Neuronal stem cell (in vitro differentiated cells): Measurements from ENCODE around the gene ADAP2.
A peak's percentile ranks its signal among the peaks of the same experiment; 100 is the strongest.

Source experiments
- DNase-seq: peaks from one replicate; pipeline ENCODE4 v3.0.0-alpha.2; 2013; ENCODE audit warnings: low spot score
- H2AFZ ChIP-seq: one replicate; pipeline ENCODE4 v1.6.1; 2013; ENCODE audit warnings: mild to moderate bottlenecking, low read length, inconsistent platforms
- H2AK5ac ChIP-seq: 2 replicates; pipeline ENCODE4 v1.6.1; 2013; ENCODE audit warnings: low read depth, mild to moderate bottlenecking, inconsistent platforms, low read length, moderate library complexity, mixed read lengths
- H2BK120ac ChIP-seq: 2 replicates; pipeline ENCODE4 v1.6.1; 2013; ENCODE audit warnings: low read depth, mild to moderate bottlenecking, inconsistent platforms, low read length, moderate library complexity, mixed read lengths
- H2BK12ac ChIP-seq: one replicate; pipeline ENCODE4 v1.6.1; 2013; ENCODE audit warnings: low read length, inconsistent platforms
- H2BK15ac ChIP-seq: 2 replicates; pipeline ENCODE4 v1.6.1; 2013; ENCODE audit warnings: mild to moderate bottlenecking, low read length, inconsistent platforms, mixed read lengths
- H2BK5ac ChIP-seq: one replicate; pipeline ENCODE4 v1.6.1; 2013; ENCODE audit warnings: inconsistent platforms, mild to moderate bottlenecking, low read length, moderate library complexity
- H3K14ac ChIP-seq: one replicate; pipeline ENCODE4 v1.6.1; 2013; ENCODE audit warnings: low read length, inconsistent platforms
- H3K18ac ChIP-seq: 2 replicates; pipeline ENCODE4 v1.6.1; 2013; ENCODE audit warnings: low read length, inconsistent platforms
- H3K23ac ChIP-seq: 2 replicates; pipeline ENCODE4 v1.6.1; 2013; ENCODE audit warnings: low read depth, mild to moderate bottlenecking, mixed read lengths, low read length, inconsistent platforms; ENCODE audit not compliant: poor library complexity
- H3K27ac ChIP-seq: replicated peaks from 3 replicates; pipeline ENCODE4 v1.5.1; 2013; ENCODE audit warnings: low read length, inconsistent platforms
- H3K27me3 ChIP-seq, 3 experiments: 2 replicates each; pipeline ENCODE4 v1.6.1; 2013; ENCODE audit warnings: low read length in 3 of 3, mild to moderate bottlenecking in 2 of 3, inconsistent platforms in 1 of 3, low read depth in 1 of 3, mixed read lengths in 1 of 3, moderate library complexity in 1 of 3; ENCODE audit not compliant: control insufficient read depth in 3 of 3, insufficient read depth in 3 of 3
- H3K36me3 ChIP-seq, 2 donors: replicated peaks in 1 of 2; 2 replicates each; pipeline ENCODE4 v1.6.1; 2013; ENCODE audit warnings: low read length in 2 of 2; ENCODE audit not compliant: control insufficient read depth in 2 of 2, insufficient read depth in 2 of 2
- H3K4ac ChIP-seq: 2 replicates; pipeline ENCODE4 v1.6.1; 2013; ENCODE audit warnings: inconsistent platforms, mild to moderate bottlenecking, low read length, moderate library complexity
- H3K4me1 ChIP-seq, 2 donors: 1 replicate in 1 of 2; 2 replicates in 1 of 2; pipeline ENCODE4 v1.6.1; 2013; ENCODE audit warnings: low read length in 2 of 2, low read depth in 1 of 2; ENCODE audit not compliant: control insufficient read depth in 2 of 2, insufficient read depth in 1 of 2
- H3K4me2 ChIP-seq: one replicate; pipeline ENCODE4 v1.6.1; 2013; ENCODE audit warnings: mild to moderate bottlenecking, low read length, inconsistent platforms; ENCODE audit not compliant: insufficient read depth, poor library complexity, severe bottlenecking
- H3K4me3 ChIP-seq, 2 donors: 2 replicates each; pipeline ENCODE4 v1.5.1; 2013; ENCODE audit warnings: low read length in 2 of 2, mild to moderate bottlenecking in 2 of 2, inconsistent platforms in 1 of 2, moderate library complexity in 1 of 2
- H3K79me1 ChIP-seq: one replicate; pipeline ENCODE4 v1.6.1; 2013; ENCODE audit warnings: low read depth, mild to moderate bottlenecking, inconsistent platforms, low read length, moderate library complexity
- H3K9ac ChIP-seq: one replicate; pipeline ENCODE4 v1.6.1; 2013; ENCODE audit warnings: mild to moderate bottlenecking, low read depth, low read length, inconsistent platforms; ENCODE audit not compliant: poor library complexity
- H3K9me3 ChIP-seq, 2 donors: replicated peaks in 1 of 2; 2 replicates each; pipeline versions ENCODE3 to v1.6.1; 2013; ENCODE audit warnings: low read length in 2 of 2, mild to moderate bottlenecking in 2 of 2, inconsistent platforms in 1 of 2, low read depth in 1 of 2, mixed read lengths in 1 of 2, moderate library complexity in 1 of 2; ENCODE audit not compliant: control insufficient read depth in 2 of 2, insufficient read depth in 1 of 2
- H4K8ac ChIP-seq: one replicate; pipeline ENCODE4 v1.6.1; 2013; ENCODE audit warnings: low read depth, mild to moderate bottlenecking, inconsistent platforms, low read length, moderate library complexity
- H4K91ac ChIP-seq: one replicate; pipeline ENCODE4 v1.6.1; 2013; ENCODE audit warnings: low read length, low read depth, mild to moderate bottlenecking, inconsistent platforms; ENCODE audit not compliant: poor library complexity
- WGBS, 2 donors: extraction: QIAGEN DNeasy Blood & Tissue Kit; methylation state at CpG; one replicate each; pipeline ENCODE4 v1.1.7; 2013; ENCODE audit warnings: missing lambda C conversion rate in 2 of 2, mixed read lengths in 1 of 2; ENCODE audit not compliant: insufficient read length in 2 of 2, insufficient replicate concordance in 1 of 2; ENCODE audit errors: extremely low coverage in 2 of 2; 5-methylcytosine and 5-hydroxymethylcytosine counted together

ADAP2 gene

DNA sequence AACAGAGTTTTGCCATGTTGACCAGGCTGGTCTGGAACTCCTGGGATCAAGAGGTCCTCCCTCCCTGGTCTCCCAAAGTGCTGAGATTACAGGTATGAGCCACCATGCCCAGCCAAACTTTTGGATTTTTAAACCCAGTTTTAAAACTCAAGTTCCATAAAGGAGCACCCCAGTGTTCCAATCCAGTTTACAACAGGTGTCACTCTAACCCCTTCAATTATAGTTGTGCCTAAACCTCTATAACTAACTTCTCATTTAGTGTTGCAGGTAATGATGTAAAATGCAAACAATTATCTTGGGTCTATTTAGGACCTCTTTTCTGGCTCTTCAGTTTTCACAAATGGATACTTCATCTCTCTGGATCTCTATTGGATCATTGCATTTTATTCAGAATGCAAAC is 7.8 kb upstream of the ADAP2 start:
- no peak overlapping the region for H2BK12ac ChIP-seq
- no peak overlapping the region for H2AFZ ChIP-seq
- no peak overlapping the region for H3K4me2 ChIP-seq
- H3K14ac ChIP-seq, result no peak overlapping the region
- no peaks in the 10 kb centered on the region for H3K36me3 ChIP-seq
- no peaks in the 10 kb centered on the region for H3K9me3 ChIP-seq
- H3K9ac ChIP-seq, result no peak overlapping the region
- H2BK120ac ChIP-seq, result no peak overlapping the region
- H2BK15ac ChIP-seq, result no peak overlapping the region
- H4K8ac ChIP-seq, result no peak overlapping the region
- no peak overlapping the region for H3K18ac ChIP-seq
- DNase-seq, result no peak
- H3K4me3 ChIP-seq, result no peak overlapping the region
- no peaks in the 10 kb centered on the region for H3K79me1 ChIP-seq
- H2AK5ac ChIP-seq, result no peak overlapping the region
- no peak overlapping the region for H3K27ac ChIP-seq
- no peaks in the 10 kb centered on the region for H3K4me1 ChIP-seq
- no peak overlapping the region for H2BK5ac ChIP-seq
- peaks cover 0 to 2% (median 0%) of the 10 kb centered on the region in 3 experiments for H3K27me3 ChIP-seq
- H4K91ac ChIP-seq, result no peak overlapping the region
- H3K4ac ChIP-seq, result no peak overlapping the region
- H3K23ac ChIP-seq, result no peak overlapping the region

- Histone ChIP-seq H4K91ac (no peak overlapping the region), H3K18ac (no peak overlapping the region), H2AFZ (no peak overlapping the region), H3K36me3 (no peaks in the 10 kb centered on the region), H3K9me3 (no peaks in the 10 kb centered on the region), H3K9ac (no peak overlapping the region), H3K27ac (no peak overlapping the region), H2BK15ac (no peak overlapping the region), H4K8ac (no peak overlapping the region), H2BK5ac (no peak overlapping the region), H3K14ac (no peak overlapping the region), H3K27me3 (peaks cover 0 to 11% (median 3%) of the 10 kb centered on the region in 3 experiments), H2BK12ac (no peak overlapping the region), H3K23ac (no peak overlapping the region), H2AK5ac (no peak overlapping the region), H3K4me3 (no peak overlapping the region), H3K79me1 (no peaks in the 10 kb centered on the region), H2BK120ac (no peak overlapping the region), H3K4me1 (peaks cover 3 to 5% of the 10 kb centered on the region in 2 donors), H3K4me2 (no peak overlapping the region), H3K4ac (no peak overlapping the region)
- no CpG with 5 or more reads among the region's 5 CpGs for WGBS, 2 donors
- no peak for DNase-seq
These were observed 5.7 kb upstream of the ADAP2 start for GRCh38 chr17:30915833-30916611.

DNA sequence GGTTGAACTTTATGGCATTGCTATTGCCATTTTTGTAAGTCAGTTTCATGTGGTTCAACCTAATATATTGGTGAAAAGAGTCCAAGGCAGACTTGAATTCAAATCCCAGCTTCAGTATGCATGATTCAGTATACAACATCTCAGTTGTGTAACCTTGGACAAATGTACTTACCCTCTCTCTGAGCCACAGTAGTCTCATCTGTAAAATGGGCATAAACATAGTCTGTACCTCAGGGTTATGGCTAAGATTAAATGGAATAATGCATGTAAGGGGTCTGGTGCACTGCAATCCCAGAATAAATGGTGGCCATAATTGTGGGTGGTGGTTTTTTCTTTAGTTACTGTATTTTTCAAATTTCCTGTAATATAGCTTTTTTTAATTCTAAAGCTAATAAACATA is 4.7 kb upstream of the ADAP2 start:
- Histone ChIP-seq H2BK5ac (no peak overlapping the region), H3K4me1 (peaks cover 4 to 5% of the 10 kb centered on the region in 2 donors), H3K27me3 (peaks cover under 1 to 21% (median 13%) of the 10 kb centered on the region in 3 experiments), H3K36me3 (no peaks in the 10 kb centered on the region), H2AK5ac (no peak overlapping the region), H3K23ac (no peak overlapping the region), H2BK12ac (no peak overlapping the region), H4K8ac (no peak overlapping the region), H3K14ac (no peak overlapping the region), H3K4me2 (no peak overlapping the region), H3K4ac (no peak overlapping the region), H3K9me3 (no peaks in the 10 kb centered on the region), H3K79me1 (no peaks in the 10 kb centered on the region), H3K18ac (no peak overlapping the region), H2BK120ac (no peak overlapping the region), H2AFZ (no peak overlapping the region), H4K91ac (no peak overlapping the region), H2BK15ac (no peak overlapping the region), H3K27ac (no peak overlapping the region), H3K9ac (no peak overlapping the region), H3K4me3 (no peak overlapping the region)
- DNase-seq, result no peak

DNA sequence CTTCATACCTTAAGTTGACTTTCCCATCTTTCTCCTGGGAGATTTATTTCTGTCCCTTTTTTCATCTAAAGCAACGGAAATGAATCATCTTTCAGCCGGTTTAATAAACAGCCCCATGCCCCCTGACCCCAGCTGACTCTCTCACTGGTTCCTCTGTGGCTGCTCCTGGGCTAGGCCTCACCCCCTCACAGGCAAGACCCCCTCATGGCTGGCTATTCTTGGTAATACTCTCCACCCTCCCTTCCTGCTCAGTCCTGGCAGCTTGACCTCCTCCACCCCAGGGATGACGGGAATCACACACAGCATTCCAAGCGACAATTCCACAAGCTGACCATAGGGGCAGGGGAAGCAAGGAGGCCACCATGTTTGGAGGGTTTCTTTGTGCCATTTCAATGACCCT is 1.5 kb upstream of the ADAP2 start:
- H3K18ac ChIP-seq, result no peak overlapping the region
- H2AK5ac ChIP-seq, result no peak overlapping the region
- H3K27me3 ChIP-seq, result peaks cover 9 to 48% (median 33%) of the 10 kb centered on the region in 3 experiments
- WGBS, 2 donors, result no CpG with 5 or more reads among the region's 4 CpGs
- no peak overlapping the region for H2BK120ac ChIP-seq
- H2BK5ac ChIP-seq, result no peak overlapping the region
- H2BK12ac ChIP-seq, result no peak overlapping the region
- H2AFZ ChIP-seq, result peak overlapping the region; percentile 68
- H3K79me1 ChIP-seq, result no peaks in the 10 kb centered on the region
- H3K36me3 ChIP-seq, result no peaks in the 10 kb centered on the region
- no peak overlapping the region for H3K27ac ChIP-seq
- no peak overlapping the region for H3K4me2 ChIP-seq
- H3K4ac ChIP-seq, result no peak overlapping the region
- no peak overlapping the region for H4K91ac ChIP-seq
- H3K9ac ChIP-seq, result no peak overlapping the region
- H3K23ac ChIP-seq, result no peak overlapping the region
- no peak overlapping the region for H3K4me3 ChIP-seq
- no peak overlapping the region for H3K14ac ChIP-seq
- no peak overlapping the region for H4K8ac ChIP-seq
- peaks cover 0 to 2% of the 10 kb centered on the region in 2 donors for H3K9me3 ChIP-seq
- no peak overlapping the region for H2BK15ac ChIP-seq
- H3K4me1 ChIP-seq, result peaks cover 4 to 5% of the 10 kb centered on the region in 2 donors
- DNase-seq, result no peak
